Raji (cell line): ENCODE data around the gene SMYD3.

ENCODE experiments used
- POLR2A ChIP-seq: IDR thresholded peaks from 2 replicates; pipeline ENCODE4 v1.6.1; 2011; ENCODE audit warnings: low read depth, low read length, control low read depth; ENCODE audit not compliant: insufficient read depth

The SMYD3 gene

DNA sequence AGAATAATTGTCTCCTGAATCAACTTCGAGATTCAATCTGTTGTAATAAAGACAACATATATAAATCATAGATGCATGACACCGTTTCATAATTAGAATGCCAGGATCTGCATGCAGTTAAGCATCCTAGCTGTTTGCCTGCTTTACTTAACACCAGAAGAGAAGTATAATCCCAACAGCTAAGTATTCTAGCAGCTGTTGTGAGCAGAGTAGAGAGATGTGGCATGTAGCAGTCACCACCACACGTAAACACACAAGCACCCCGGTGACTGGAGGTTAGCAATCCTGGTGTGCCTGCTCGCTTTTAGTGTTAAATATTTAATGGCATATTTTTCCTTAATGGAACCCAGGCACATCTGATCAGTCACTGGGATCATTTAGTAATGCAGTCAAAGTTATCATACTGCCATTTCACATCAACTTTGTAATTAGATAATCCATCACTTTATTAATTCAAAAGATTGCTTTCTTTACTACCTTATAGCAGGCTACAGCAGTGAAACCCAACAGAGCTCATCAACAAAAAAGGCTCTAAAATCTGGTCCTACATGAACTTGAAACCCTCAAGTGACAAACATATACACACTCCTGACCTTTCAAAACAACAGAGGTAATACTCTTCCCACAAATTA is 187.9 kb downstream of the SMYD3 start:
- no peak for TF ChIP-seq POLR2A

DNA sequence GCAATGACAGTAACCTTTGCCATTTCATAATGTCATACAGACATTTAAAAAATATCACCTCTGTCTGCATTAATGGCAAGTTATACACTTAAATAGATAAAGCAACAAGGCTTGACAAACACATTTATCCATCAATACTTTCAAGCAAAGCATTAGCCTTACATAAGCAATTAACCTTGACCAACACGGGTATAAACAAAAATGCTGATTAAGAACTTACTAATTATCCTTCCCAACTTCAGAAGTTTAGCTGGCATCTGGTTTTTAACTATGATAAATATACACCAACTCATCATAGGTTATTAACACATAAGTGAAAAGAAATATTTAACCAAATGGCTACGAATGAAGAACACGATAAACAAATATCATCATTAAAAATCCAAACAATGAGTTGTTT is 188.5 kb downstream of the SMYD3 start:
- no peak for TF ChIP-seq POLR2A

DNA sequence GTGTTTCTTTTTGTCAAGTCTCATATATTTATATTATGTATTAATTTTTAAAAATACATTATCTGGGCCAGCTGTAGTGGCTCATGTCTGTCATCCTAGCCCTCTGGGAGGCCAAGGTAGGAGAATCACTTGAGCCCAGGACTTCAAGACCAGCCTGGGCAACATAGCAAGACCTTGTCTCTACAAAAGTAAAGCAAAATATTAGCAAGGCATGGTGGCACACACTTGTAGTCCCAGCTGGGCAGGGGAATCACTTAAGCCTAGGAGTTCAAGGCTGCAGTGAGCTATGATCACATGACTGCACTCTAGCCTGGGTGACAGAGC is 189.1 kb downstream of the SMYD3 start:
- no peak for TF ChIP-seq POLR2A

DNA sequence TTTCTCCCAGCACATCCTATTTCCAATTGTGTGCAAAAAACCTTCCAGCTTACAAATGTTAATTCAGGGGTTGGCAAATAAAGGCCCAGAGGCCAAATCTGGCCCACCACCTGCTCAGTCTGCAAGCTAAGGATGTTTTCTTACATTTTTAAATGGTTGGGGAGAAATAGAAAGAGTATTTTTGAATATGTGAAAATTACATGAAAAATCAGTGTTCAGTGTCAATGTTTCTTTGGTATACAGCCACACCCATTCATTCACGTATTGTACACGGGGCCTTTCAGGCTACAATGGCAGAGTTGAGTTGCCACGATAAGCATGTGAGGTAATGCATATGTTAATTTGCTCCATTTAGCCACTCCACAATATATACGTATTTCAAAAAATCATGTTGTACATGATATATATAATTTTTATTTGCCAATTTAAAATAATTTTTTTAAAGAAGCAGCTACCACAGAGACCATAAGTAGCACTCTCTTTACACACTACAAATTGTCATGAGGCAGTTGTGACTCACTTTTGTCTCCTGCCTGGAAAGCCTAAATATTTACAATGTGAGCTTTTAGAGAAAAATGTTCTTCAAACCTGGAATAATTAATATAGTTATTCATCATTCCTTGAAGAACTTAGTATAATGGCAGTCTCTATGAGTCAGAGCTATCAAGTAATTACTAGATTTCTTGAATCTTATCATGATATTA is 189.6 kb downstream of the SMYD3 start:
- no peak for TF ChIP-seq POLR2A

DNA sequence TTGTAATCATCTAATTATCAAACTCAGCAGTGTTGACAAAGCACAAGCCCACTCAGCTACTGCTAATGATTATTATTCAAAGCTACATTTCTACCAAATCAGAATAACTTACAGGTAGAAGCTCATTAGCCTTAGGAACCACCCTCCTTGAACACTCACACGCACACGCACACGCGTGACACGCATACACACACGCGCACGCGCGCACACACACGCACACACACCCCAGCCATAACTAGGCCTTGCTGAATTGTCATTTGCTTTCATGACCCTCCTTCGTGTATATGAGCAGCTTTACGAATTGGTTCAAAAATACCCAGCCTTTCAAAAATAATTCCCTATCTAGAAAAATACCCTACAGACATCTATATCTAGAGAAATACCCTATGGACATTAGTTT is 195.6 kb downstream of the SMYD3 start:
- no peak for TF ChIP-seq POLR2A

DNA sequence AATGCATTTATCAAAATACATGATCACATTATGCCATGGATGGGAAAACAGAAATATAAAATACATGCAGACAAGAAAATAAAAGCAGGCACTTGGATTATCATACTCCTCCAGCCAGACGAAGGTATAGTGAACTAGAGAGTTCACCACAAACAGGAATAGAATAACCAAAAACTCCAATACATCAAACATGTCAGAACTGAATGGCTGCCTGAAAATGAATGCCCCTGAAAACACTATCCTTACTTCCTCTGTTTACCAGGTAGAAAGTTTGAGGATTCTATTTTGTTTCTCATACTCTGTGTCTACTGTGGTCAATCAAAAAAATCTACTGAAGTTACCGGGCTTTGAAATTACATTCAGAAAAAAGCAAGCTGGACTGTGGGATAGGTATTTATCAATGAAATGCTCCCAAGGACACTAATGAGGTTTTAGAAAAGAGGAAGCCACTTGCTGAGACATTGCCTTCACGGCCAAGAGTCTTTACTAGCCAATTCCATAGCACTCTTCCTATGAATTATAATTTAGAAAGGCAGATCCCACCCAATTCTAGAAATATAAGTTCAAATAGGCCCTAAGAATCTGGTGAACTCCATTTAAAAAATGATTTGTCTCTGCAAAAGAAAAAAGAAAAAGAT is 197.7 kb downstream of the SMYD3 start:
- no peak for TF ChIP-seq POLR2A

DNA sequence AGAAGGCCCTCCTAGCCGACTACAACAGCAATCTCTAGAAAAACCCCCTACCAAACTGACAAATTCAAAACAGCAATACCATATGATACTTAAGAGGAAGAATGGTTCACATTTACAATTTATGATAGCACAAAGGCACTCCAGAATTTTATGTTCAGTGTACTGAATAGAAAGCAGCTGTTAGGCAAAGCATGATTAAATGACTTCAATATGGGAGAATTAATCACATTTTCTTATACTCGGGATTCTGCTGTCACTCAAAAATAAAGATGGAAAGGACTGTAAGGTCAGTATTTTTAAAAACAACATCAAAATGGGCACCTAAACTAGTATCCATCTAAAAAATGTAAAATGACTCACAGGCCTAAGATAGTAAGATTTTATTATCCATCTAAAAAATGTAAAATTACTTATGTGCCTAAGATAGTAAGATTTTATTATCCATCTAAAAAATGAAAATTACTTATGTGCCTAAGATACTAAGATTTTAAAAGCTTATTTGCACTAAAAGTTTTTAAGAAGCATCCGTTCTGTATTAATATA is 198.5 kb downstream of the SMYD3 start:
- no peak for TF ChIP-seq POLR2A

DNA sequence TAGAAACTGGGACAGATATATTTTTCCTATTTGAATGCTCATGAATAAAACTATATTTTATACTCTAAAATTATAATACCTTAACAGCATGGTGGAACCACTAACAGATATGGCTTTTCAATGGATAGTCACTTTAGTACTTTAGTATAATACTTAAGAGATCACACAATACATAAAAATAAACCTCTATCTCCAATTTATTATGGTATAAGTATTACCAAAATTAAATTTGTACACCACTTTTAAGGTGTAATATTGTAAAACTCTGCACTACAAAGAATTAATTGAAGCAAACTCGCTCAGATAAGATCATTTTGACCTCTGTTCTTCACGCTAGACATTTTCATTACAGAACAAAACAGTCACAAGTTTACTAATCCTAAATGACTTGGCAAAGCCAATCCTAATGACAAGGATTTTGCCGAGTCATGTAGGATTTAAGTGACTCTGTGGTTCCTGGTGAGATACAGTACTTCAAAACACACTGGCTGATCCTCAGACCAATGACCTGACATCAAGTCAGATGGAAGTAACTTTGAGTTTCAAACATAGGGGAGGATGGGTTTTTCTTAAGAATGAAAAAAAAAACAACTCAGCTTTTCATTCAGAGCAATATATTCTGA is 200.6 kb downstream of the SMYD3 start:
- no peak for TF ChIP-seq POLR2A

DNA sequence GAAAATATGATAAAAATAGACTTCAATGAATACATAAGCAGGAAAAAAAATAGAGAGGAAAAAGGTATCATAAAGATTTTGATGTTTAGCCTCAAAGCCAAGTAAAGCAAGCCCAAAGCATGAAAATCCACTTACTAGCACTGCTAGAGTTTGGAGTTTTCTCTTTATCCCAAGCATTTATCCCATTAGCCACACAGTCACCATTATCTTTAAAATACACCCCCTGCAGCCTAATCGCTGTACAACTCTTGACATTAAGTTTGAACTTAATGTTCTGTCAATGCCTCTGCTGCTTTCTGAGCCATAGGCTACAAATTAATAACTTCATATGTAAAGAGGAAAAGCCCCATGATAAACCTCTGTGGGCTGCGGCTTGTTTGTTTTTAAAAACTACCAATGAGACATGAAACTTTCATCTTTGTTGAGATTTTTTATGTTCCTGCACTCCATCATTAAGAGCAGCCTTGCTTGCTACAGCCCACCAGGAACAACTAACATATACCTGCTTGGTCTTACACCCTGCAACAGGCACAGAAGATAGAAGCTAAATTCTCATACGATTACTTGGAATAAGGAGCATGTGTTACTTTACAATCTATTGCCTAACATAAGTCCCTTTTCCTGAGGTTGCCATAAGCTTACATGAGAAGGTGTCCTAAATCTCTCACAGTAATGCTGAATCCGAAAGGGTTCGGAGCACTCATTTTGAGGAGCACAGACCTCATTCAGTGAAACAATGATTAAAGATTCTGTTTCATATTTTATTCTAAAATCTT is 202.4 kb downstream of the SMYD3 start:
- no peak for TF ChIP-seq POLR2A

DNA sequence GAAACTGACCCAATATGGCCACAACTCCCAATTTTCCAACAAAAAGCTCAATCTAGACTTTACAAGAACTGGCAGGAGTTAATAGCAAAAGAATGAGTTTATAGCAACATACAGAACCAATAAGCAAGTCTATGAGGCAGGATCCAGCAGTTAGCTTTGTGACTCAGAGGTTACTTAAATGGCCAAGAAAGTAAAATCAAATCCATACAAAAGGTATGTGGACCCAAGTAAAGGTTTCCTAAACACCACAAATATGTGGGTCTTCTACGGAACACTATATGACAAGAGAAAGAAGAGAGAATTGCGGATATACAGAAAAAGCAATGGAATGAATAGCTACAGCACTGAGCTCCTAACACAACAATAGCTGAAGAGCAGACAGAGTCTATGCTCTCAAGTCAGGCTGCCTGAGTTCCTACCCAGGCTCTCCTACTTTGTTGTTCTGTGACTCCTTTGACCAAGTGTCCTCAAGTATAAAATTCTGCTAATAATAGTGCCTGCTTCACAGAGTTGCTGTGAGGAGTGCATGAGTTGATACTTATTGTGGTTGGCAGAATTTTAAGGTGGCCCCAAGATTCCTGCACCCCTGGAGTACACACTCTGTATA is 204.3 kb downstream of the SMYD3 start:
- TF ChIP-seq POLR2A, result no peak

DNA sequence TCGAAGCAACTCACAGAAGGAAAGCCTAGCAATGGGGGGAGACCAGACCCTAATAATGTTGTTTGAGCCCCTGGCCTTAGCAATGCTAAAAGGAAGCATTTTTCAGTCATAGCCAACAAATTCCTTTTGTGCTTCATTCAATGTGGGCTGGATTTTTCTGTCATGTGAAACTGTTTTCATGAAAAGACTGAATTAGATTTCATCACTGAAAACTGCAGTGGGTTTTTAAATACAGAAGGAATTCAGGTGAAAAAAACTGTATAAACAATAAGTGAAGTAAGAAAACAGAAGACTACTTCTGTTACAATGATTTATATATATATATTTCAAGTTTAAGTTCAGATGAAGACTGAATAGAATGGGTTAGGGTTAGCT is 204.8 kb downstream of the SMYD3 start:
- no peak for TF ChIP-seq POLR2A

DNA sequence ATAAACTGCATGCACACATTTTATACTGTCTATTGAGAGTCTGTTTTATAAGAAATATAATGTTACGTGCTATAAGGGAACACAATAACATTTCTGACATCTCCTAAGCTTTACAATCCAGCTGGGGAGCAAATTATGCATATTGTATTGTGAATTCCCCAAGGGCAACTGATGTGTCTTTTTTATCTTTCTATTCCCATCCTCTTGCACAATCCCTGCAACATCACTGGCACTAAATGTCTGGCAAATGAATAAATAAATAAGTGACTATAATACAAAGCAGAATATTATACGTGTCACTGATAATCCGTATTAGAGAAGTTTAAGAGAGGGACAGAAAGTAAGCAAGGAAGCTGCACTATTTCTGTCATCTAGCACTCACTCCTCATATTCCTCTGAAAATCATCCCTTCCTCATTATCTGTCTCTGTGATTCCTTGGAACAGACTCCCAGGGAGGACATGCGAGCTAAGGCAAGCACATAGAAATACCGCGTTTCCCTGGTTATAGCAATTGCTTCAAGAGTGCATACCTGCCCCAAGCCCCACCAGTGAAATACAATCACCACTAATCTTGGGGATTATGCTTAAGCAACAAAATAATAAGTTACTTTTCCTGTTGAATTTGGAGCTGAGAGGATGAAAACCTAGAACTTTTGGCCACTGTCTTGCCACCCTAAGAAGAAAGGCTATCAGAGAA is 205.4 kb downstream of the SMYD3 start:
- no peak for TF ChIP-seq POLR2A

DNA sequence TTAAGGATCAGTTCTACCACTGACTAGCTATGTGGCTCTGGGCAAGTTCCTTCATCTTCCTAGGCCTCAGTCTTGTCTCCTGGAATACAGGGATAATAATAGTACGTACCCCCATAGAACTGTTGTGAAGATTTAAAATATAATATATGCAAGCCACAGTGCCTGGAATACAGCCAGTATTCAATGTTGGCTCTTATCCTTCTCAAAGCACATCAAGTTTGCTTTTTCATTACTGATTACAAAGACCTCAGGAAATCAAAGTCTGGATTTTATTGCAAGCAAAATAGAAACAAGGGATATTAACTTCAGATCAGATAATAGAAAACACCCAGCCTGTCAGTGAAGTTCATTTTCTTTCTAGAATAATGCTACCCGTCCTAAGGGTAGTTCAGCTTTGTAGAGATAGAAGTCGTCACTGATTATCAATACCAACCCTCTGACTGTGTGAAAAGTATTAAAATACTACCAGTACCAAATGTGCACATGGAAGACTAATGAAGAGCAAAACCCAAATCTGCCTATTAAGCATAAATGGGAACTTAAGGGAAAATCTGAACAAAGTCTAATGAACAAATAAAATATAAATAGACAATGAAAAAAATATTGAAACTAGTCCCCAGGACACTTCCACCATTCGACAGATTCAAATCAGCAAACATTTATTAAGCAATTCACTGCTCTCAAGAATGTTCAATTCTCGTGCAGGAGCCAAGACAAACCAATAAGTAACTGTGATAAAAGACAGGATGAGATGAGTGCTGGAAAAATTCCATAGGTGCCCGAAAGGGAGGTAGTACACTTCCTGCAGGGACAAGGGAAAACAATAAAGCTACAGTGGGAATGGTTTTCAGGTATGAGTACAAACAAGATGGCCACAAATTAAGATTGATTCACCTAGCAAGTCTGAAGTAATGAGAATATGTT is 206.2 kb downstream of the SMYD3 start:
- TF ChIP-seq POLR2A, result no peak
